Keratinocyte (primary cell): ENCODE measurements around the gene HBB. TPM values are rescaled to one million over a fixed set of nuclear protein-coding genes. Genes with fewer than 3 reads are reported as not detected.

Source experiments
- DNase-seq: peaks from one replicate; pipeline ENCODE4 v3.0.0-alpha.2; 2011; ENCODE audit warnings: low read depth, missing footprints, low spot score
- FAIRE-seq: peaks from 2 replicates; lab custom pipeline; 2011; peaks lifted over from hg19 to GRCh38; lab: Jason Lieb, UNC
- H2AFZ ChIP-seq: 2 replicates; pipeline ENCODE4 v1.6.0; 2012; ENCODE audit warnings: low read length, control low read depth, inconsistent platforms; ENCODE audit not compliant: control insufficient read depth
- H3K27ac ChIP-seq: 2 replicates; pipeline ENCODE4 v1.5.1; 2011; ENCODE audit warnings: low read length; ENCODE audit not compliant: control insufficient read depth, insufficient read depth
- H3K27me3 ChIP-seq: 3 replicates; pipeline ENCODE4 v1.6.0; 2011; ENCODE audit warnings: low read length; ENCODE audit not compliant: control insufficient read depth, insufficient read depth; ENCODE audit errors: extremely low read depth
- H3K36me3 ChIP-seq, 2 experiments: 2 replicates in 1 of 2; 3 replicates in 1 of 2; pipeline ENCODE4 v1.5.1; 2011; ENCODE audit warnings: low read length in 2 of 2, mild to moderate bottlenecking in 1 of 2; ENCODE audit not compliant: control insufficient read depth in 2 of 2, insufficient read depth in 2 of 2; ENCODE audit errors: extremely low read depth in 1 of 2
- H3K4me1 ChIP-seq: 3 replicates; pipeline ENCODE4 v1.5.1; 2011; ENCODE audit warnings: low read length; ENCODE audit not compliant: control insufficient read depth, insufficient read depth; ENCODE audit errors: extremely low read depth
- H3K4me2 ChIP-seq: 3 replicates; pipeline ENCODE4 v1.6.0; 2011; ENCODE audit warnings: low read depth, low read length; ENCODE audit not compliant: control insufficient read depth, insufficient read depth; ENCODE audit errors: extremely low read depth
- H3K4me3 ChIP-seq, 3 experiments: fragments of 200-600 bp in 1 of 3; sonication (generic) in 1 of 3; 2 replicates in 2 of 3; 3 replicates in 1 of 3; pipeline ENCODE4 v1.5.1; 2011 to 2016; ENCODE audit warnings: low read length in 3 of 3, mild to moderate bottlenecking in 3 of 3, control low read depth in 2 of 3, inconsistent platforms in 1 of 3, low read depth in 1 of 3, mixed read lengths in 1 of 3, mixed run types in 1 of 3, moderate library complexity in 1 of 3; ENCODE audit not compliant: control insufficient read depth in 2 of 3, insufficient read depth in 2 of 3; ENCODE audit errors: extremely low read depth in 1 of 3
- H3K79me2 ChIP-seq: 2 replicates; pipeline ENCODE4 v1.6.0; 2012; ENCODE audit warnings: low read length; ENCODE audit not compliant: control insufficient read depth, insufficient read depth
- H3K9ac ChIP-seq: 3 replicates; pipeline ENCODE4 v1.6.0; 2011; ENCODE audit warnings: low read length; ENCODE audit not compliant: control insufficient read depth, insufficient read depth; ENCODE audit errors: extremely low read depth
- H3K9me1 ChIP-seq: 3 replicates; pipeline ENCODE4 v1.6.0; 2011; ENCODE audit warnings: low read length; ENCODE audit not compliant: control insufficient read depth, insufficient read depth; ENCODE audit errors: extremely low read depth
- H3K9me3 ChIP-seq: 2 replicates; pipeline ENCODE4 v1.5.1; 2012; ENCODE audit warnings: low read depth, low read length; ENCODE audit not compliant: control insufficient read depth
- H4K20me1 ChIP-seq: 3 replicates; pipeline ENCODE4 v1.6.0; 2011; ENCODE audit warnings: low read length; ENCODE audit not compliant: control insufficient read depth, insufficient read depth; ENCODE audit errors: extremely low read depth
- EZH2 ChIP-seq: IDR thresholded peaks from one replicate; pipeline ENCODE4 v1.6.1; 2012; ENCODE audit warnings: inconsistent platforms, mild to moderate bottlenecking, low read length, moderate library complexity
- dilution Hi-C: fragments of 300-500 bp; cut with MboI; formaldehyde crosslinking; loops from one replicate; pipeline ENCODE4 v1.7.0; 2020; ENCODE audit warnings: low sequenced_read_pairs; ENCODE audit not compliant: extremely low pct_ligation_motif_present
- polyA plus RNA-seq, 5 experiments: library from polyadenylated mRNA; depleted of rRNA in 3 of 5; stranded (reverse) in 3 of 5; stranded (forward) in 1 of 5; unstranded in 1 of 5; fragments of >200 nt; gene quantifications; 1 replicate in 1 of 5; 2 replicates in 3 of 5; 3 replicates in 1 of 5; pipeline versions ENCODE4 v1.2.1 to v1.2.3, GENCODE V29; 2011 to 2012; ENCODE audit warnings: missing spikeins in 2 of 5, low read depth in 1 of 5, low replicate concordance in 1 of 5
- TF ChIP-seq, protein P1 (sequence below), 3 experiments: IDR thresholded peaks in 1 of 3; conservative IDR thresholded peaks in 1 of 3; optimal IDR thresholded peaks in 1 of 3; 2 replicates in 2 of 3; 3 replicates in 1 of 3; pipeline versions ENCODE3 to v1.5.1; 2011; ENCODE audit warnings: low read length in 3 of 3, mild to moderate bottlenecking in 3 of 3, moderate library complexity in 2 of 3, control low read depth in 1 of 3, inconsistent platforms in 1 of 3; ENCODE audit not compliant: insufficient read depth in 2 of 3; ENCODE audit errors: extremely low read depth in 1 of 3

Gene HBB
- polyA plus RNA-seq, 1 donor (not counting 4 experiments of a cell fraction or from before 2014, with no cell fraction given) = not detected

DNA sequence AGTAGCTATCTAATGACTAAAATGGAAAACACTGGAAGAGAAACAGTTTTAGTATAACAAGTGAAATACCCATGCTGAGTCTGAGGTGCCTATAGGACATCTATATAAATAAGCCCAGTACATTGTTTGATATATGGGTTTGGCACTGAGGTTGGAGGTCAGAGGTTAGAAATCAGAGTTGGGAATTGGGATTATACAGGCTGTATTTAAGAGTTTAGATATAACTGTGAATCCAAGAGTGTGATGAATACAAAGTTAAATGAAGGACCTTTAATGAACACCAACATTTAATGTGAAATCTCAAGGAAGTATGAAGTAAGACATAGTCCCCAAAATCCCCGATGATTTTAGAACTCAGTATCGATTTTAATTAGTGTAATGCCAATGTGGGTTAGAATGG is 10.5 kb upstream of the HBB start:
- Histone ChIP-seq H3K4me1 (no peaks in the 10 kb centered on the region), H3K9me3 (no peaks in the 10 kb centered on the region), H3K36me3 (no peaks in the 10 kb centered on the region), H4K20me1 (no peaks in the 10 kb centered on the region), H2AFZ (no peak overlapping the region), H3K79me2 (no peaks in the 10 kb centered on the region), H3K27me3 (no peaks in the 10 kb centered on the region), H3K9ac (no peak overlapping the region), H3K9me1 (no peaks in the 10 kb centered on the region), H3K4me3 (no peak overlapping the region), H3K4me2 (no peak overlapping the region), H3K27ac (no peak overlapping the region)
- dilution Hi-C loops = no loop called here
- DNase-seq (no peak), FAIRE-seq (no peak)
- TF ChIP-seq, protein P1, sequence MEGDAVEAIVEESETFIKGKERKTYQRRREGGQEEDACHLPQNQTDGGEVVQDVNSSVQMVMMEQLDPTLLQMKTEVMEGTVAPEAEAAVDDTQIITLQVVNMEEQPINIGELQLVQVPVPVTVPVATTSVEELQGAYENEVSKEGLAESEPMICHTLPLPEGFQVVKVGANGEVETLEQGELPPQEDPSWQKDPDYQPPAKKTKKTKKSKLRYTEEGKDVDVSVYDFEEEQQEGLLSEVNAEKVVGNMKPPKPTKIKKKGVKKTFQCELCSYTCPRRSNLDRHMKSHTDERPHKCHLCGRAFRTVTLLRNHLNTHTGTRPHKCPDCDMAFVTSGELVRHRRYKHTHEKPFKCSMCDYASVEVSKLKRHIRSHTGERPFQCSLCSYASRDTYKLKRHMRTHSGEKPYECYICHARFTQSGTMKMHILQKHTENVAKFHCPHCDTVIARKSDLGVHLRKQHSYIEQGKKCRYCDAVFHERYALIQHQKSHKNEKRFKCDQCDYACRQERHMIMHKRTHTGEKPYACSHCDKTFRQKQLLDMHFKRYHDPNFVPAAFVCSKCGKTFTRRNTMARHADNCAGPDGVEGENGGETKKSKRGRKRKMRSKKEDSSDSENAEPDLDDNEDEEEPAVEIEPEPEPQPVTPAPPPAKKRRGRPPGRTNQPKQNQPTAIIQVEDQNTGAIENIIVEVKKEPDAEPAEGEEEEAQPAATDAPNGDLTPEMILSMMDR (optimal IDR thresholded peaks at IDR 0.05 in 1 of 3, IDR thresholded peaks at IDR 0.05 in 1 of 3, conservative IDR thresholded peaks at IDR 0.05 in 1 of 3; ENCODE audit: extremely low read depth in 1 of 3, insufficient read depth in 2 of 3, low read length in 3 of 3) = no peak
- no peak for TF ChIP-seq EZH2

DNA sequence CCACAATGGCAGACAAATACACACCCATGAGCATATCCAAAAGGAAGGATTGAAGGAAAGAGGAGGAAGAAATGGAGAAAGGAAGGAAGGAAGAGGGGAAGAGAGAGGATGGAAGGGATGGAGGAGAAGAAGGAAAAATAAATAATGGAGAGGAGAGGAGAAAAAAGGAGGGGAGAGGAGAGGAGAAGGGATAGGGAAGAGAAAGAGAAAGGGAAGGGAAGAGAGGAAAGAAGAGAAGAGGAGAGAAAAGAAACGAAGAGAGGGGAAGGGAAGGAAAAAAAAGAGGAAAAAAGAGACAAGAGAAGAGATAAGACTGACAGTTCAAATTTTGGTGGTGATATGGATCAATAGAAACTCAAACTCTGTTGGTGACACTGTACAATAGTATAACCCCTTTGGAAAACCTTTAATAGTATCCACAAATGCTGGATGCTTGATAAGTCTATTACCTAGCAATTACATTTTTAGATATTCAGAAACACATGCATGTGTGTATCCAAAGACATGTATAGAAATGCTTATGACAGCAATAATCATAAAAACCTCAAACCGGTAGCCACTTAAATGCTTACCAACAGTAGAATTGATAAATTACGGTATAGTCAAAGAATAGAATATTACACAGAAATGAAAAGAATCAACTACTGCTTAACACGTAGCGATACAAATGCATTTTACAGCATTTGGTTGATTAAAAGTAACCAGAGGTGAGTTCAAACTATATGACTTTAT is 8.7 kb upstream of the HBB start:
- no peak for FAIRE-seq
- TF ChIP-seq EZH2 = no peak
- TF ChIP-seq, protein P1 (optimal IDR thresholded peaks at IDR 0.05 in 1 of 3, IDR thresholded peaks at IDR 0.05 in 1 of 3, conservative IDR thresholded peaks at IDR 0.05 in 1 of 3; ENCODE audit: extremely low read depth in 1 of 3, insufficient read depth in 2 of 3, low read length in 3 of 3) = no peak
- no peaks in the 10 kb centered on the region for H3K36me3 ChIP-seq

More for the DNA sequence above, 8.7 kb upstream of the HBB start:
- H3K9me3 ChIP-seq = no peaks in the 10 kb centered on the region
- H4K20me1 ChIP-seq = no peaks in the 10 kb centered on the region
- H3K79me2 ChIP-seq = no peaks in the 10 kb centered on the region
- H3K4me3 ChIP-seq = no peak overlapping the region
- no peaks in the 10 kb centered on the region for H3K9me1 ChIP-seq
- H3K4me2 ChIP-seq = no peak overlapping the region
- no peak overlapping the region for H3K9ac ChIP-seq
- H3K27ac ChIP-seq = no peak overlapping the region
- DNase-seq = no peak
- H3K27me3 ChIP-seq = no peaks in the 10 kb centered on the region
- no peaks in the 10 kb centered on the region for H3K4me1 ChIP-seq
- dilution Hi-C loops = no loop called here
- H2AFZ ChIP-seq = no peak overlapping the region
